GM18498 (cell line): ENCODE data around the gene ZNRF1.
A peak's percentile ranks its signal among the peaks of the same experiment; 100 is the strongest.
"Not testable (repeated sequence)": the region's sequence is repeated elsewhere in the genome, so short reads cannot be mapped to it uniquely, and the experiment has no call there.

Source experiments
- ATAC-seq: cut with Tn5 transposase; IDR thresholded peaks from one replicate; pipeline ENCODE4 v1.9.1; 2021; ENCODE audit warnings: mild to moderate bottlenecking, moderate library complexity; ENCODE audit not compliant: unreplicated experiment

ZNRF1 gene

DNA sequence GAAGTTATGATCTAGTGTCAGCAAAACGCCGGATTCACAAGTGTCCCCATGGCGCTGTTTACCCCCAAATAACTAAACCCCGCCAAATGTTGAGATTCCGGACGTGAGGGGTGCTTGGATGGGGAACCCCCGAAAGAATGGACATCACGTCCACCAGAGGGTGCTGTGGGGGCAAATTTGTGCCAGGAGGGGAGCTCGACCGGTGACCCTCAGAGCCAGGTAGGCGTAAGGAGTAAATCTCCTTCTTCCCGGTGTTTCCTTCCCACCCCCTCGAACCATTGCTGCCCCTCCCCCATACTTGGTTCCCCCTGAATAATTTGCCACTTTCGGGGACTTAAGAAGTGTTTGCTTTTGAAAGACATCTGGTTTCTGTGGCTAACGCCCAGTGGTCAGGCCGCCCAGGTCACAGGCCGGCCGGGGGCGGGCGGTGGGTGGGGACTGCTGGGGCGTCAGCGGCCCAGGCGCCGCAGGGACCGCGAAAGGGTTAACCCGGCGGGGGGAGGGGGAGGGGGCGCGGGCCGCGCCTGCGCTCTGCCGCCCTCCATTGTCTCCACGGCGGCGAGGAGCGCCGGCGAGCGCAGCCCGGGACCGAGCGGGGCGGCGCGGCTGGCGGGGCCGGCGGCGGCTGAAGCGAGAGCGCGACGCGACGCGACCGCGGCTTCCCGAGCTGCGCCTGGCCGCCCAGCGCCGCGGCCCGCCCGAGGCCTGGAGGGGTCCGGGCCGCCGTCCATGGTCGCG is at the start of gene ZNRF1:
TSS of gene ZNRF1 (plus strand) at position 544 of the 738 bp plus-strand sequence. CDS start 648 bp downstream, outside the sequence.
- peak; percentile 73 for ATAC-seq

DNA sequence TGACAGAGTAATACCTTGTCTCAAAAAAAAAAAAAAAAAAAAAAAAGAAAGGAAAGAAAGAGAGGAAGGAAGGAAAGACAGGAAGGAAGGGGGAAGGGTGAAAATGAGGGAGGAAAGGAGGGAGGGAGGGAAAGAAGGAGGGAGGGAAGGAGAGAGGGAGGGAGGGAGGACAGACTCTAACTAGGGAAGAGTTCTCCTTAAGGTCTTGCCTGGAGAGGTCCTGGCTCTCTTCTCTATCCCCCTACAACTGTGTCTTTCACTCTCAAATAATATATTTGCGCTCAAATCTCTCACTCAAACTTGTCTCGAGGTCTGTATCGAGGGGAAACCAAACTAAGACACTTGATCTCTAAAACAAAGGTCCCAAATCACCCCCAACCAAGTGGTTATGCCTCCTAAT is 49.5 kb upstream of the ZNRF1 start:
- no peak for ATAC-seq

DNA sequence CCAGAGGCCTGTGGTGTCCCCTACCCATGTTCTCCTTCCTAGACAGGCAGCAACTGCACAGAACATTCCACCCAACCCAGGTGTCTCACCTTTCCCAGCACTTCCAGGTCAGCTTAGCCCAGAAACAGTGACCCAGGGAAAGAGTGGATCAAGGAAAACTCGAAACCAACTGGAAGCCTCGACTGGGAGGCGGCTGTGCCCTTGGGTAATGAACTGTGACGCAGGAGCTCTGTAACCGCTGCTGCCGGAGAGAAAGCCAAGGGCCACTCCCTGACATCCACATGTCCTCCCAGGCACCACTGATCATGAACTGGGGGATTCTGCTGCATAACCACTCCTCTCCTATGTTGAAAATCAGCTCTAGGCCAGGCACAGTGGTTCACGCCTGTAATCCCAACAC is 48.3 kb upstream of the ZNRF1 start:
- no peak for ATAC-seq

DNA sequence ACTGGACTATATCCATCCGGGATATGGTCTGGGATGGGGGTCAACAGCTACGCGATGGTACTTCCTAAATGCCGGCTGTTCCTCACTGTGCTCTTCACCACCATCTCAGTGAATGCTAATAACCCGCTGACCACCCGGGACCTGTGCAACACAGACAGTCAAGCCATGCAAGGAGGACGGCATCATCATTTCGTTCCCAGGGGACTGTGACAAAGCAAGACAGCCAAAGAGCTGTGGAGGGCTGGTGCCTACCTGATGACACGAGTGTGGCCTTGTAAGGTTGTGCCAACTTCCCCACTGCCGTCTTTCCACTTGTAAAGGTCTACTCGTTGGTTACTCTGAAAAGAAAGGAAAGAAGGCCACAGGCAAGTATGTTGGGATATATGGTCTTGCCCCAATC is 47.6 kb upstream of the ZNRF1 start:
- ATAC-seq = no peak

DNA sequence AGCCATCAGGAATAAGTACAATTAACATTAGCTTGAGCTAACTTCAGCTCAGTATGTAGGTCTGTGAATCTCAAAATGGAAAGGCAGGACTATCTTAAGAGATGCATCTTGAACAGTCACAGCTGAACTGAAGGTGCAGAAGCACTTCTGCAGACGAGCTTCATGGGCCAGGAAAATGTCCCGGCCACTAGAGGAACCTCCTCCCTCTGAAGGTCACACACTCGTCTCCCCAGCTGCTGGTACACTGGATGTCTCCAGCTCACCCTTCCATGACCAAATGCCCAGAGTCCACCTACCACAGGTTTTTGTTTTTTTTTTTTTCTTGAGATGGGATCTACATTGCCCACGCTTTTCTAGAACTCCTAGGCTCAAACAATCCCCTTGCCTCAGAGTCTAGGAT is 47.1 kb upstream of the ZNRF1 start:
- ATAC-seq = no peak

DNA sequence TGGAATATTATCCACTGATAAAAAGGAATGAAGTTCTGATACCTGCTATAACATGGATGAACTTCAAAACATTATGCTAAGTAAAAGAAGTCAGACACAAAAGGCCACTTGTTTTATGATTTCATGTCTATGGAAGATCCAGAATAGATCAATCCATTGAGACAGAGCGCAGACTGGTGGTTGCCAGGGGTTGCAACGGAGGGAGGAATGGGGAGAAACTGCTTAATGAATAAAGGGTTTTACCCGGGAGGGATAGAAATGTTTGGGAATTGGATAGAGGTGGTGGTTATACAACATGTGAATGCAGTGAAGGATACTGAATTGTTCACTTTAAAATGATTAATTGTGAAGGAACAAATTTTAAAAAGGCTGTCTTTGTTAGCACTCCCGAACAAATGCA is 44.1 kb upstream of the ZNRF1 start:
- no peak for ATAC-seq

DNA sequence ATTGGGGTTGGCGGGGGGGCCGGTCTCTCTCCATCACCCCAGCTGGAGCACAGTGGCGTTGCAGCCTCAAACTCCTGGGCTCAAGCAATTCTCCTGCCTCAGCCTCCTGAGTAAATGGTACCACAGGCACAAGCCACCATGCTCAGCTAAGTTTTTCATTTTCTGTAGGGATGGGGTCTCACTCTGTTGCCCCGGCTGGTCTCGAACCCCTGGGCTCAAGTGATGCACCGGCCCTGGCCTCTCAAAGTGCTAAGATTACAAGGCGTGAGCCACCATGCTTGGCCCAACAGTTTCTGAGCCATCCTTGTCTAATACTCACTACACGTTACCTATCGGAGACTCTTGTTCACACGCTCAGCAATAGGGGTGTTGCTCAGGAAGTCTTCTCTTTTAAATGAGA is 25.5 kb upstream of the ZNRF1 start:
- no peak for ATAC-seq

DNA sequence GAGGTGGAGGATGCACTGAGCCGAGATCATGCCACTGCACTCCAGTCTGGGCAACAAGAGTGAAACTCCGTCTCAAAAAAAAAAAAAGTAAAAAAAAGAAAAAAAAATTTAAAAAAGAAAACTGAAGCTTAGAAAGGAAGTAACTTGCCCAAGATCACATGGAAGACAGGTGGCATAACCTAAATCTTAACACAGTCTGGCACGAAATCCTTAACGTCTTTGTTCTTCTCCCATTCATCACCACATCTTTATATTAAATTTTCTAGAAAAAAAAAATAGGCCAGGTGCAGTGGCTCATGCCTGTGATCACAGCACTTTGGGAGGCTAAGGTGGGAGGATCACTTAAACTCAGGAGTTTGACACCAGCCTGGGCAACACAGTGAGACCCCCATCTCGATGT is 23.2 kb upstream of the ZNRF1 start:
- no peak for ATAC-seq

DNA sequence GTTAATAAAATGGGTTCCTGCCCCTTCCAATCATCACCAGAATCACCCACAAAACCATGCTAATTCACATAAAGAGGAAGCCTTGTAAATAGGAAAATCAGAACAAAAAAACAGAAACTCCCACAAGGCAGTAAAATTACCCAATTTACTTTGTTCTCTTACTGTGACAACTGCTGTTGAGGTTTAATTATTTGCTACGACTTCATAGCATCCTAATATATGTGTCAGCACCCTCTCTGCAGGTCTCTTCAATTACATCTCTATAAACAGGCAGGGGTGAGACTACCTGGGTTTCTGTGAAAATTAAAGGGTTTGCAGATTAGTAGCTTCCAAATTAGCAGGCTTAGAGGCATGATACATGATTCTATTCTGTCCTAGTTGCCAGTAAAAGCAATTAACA is 16.6 kb upstream of the ZNRF1 start:
- no peak for ATAC-seq

DNA sequence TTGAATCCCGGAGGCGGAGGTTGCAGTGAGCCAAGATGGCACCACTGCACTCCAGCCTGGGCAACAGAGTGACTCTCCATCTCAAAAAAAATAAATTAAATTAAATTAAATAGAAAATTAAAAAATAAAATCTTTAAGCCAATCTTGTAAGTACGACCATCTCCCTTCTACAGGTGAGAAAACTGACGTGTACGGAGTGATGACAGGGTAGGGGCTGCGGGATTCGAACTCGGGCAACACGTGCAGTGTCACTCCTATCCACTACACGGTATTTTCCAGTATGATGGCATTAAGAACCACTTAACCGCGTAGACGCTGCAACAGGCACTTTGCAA is 14.7 kb upstream of the ZNRF1 start:
- ATAC-seq = no peak

DNA sequence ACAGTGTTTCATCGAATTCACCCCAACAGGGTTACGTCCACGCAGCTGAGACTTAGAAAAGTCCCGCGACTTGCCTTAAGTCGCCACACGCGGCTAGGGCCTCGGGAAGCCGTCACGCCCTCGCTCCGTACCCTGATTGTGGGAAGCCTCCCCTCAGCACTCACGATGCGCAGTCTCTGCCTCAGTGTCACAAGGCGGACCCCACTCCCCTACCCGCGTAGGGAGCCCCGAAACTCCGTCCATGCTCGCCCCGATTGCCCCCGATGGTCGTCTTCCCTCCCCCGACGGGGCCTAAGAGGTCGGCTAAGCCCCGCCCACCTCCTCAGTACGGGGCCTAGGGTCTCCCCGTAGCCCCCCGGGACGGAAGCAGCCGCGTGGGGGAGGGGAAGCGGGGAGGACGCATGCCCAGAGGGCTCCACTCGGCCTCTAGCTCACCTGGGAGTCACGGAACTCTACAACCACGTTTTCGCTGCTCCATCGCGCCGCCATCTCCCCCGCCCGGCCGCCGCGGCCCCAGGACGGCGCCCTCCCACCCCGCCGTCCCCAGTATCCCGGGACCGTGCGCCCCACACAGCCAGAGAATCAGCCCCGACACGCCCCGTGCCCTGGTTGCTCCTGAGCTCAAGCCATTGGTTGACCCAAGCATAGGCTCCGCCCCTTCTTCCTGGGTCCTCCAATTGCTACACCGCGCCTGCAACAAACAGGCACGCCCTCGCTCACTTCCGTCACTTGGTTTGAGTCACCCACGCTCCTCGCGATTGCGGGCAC is 14.1 kb upstream of the ZNRF1 start, which contains the start of gene WDR59:
TSS of gene WDR59 (minus strand) at position 595 of the 768 bp plus-strand sequence. CDS start at position 489, 106 bp downstream.
- peak; percentile 99 for ATAC-seq

DNA sequence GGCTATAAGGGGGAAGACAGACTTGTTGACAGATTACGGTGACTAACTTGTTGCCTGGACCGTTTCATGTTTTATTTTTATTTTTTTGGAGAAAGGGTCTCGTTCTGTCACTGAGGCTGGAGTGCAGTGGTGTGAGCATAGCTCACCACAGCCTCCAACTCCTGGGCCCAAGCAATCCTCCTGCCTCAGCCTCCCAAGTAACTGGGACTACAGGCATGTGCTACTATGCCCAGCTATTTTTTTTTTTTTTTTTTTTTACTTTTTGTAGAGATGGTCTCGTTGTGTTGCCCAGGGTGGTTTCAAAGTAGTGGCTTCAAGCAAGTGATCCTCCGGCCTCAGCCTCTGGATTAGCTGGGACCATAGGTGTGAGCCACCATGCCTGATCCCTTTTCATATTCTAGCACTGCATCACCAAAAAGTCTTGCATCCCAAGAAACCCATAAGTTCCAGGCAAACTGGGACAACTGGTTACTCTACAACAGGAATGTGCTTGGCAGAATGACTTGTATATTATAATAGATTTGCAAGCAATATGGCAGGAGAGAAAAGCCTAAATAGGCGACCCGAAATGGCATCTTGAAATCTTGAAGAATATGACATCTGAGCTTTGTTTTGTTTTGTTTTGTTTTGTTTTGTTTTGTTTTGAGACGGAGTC is 11.7 kb upstream of the ZNRF1 start:
- ATAC-seq = no peak

DNA sequence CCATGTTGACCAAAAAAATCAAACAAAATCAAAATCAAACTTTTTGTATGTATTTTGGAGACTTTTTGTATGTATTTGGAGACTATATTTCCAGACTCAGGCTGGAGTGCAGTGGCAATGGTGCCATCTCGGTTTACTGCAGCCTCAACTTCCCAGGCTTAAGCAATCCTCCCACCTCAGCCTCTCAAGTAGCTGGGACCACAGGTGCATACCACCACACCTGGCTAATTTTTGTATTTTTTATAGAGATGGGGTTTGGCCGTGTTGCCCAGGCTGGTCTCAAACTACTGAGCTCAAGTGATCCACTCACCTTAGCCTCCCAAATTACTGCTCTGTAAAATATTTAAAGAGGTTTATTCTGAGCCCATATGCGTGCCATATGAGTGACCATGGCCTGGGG is 9.0 kb upstream of the ZNRF1 start:
- ATAC-seq = not testable (repeated sequence)

DNA sequence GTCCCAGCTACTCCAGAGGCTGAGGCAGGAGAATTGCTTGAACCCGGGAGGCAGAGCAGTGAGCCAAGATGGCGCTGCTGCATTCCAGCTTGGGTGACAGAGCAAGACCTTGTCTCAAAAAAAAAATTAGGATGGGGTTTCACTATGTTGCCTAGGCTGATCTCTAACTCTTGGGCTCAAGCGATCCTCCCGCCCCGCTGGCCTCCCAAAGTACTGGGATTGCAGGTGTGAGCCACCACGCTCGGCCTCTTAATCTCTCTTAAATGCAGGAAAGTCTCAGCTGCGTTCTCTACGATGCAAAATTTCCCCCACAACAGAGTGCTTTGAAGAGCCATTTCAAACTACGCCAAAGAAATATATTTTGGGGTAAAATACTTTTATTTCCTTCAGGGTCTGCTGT is 8.0 kb upstream of the ZNRF1 start:
- no peak for ATAC-seq

DNA sequence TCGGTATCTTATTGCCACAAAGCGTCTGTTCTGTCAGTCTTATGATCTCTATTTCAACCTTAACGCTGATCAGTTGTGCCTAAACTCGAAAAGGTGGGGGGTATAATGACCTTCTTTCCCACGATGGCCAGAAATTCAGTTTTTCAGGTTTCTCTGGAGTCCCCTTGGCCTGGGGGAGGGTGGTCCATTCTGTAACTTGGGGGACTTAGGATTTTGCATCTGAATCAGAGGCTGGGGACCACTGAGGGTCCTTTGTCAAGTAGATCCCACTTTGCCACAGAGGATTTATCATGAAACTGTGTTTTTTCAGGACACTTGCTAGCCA is 7.6 kb upstream of the ZNRF1 start:
- ATAC-seq = no peak

DNA sequence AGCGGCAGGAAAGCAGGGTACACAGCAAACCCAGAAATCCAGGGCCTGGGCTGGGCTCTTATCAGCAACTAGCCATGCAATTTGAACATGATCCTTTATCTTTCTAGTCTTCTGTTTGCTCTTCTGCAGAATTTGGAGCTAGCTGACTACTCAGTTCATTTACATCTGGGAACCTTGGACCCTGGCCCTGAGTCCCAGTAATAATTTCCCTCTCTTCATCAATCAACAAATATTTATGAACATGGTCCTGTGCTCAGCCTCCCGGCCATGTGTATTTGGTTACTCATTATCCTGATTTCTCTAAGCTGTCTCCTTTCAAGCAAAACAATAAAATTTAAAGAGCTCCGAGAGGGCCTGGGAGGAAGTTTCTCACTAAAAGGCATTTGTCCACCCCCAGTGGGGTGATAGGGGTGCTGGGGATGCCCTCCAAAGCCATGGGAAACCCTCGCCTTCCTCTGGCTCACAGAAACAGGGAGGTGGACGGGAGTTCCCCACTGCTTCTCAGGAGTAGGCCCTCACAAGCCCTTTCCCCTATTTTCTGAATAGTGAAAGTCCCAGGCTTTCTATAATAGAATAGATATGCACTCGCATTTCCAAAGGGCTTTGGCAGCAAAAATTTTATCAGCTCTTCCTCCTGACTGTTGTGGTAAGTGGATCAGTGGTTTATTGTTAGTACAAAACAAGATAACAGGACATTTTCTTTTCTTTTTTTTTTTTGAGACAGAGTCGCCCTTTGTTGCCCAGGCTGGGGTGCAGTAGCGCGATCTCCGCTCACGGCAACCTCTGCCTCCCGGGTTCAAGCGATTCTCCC is 7.0 kb upstream of the ZNRF1 start:
- no peak for ATAC-seq

DNA sequence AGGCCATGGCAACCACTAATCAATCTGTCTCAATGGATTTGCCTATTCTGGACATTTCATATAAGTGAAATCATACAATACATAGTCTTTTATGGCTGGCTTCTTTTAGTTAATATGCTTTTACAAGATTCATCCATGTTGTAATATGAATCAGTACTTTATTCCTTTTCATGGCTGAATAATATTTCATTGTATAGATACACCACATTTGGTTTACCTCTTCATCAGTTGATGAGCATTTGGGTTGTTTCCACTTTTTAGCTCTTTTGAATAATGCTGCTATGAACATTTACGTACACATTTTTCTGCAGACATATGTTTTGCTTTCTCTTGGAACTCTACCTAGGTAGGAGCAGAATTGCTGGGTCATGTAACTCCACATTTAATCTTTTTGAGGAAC is 2.8 kb upstream of the ZNRF1 start:
- ATAC-seq = no peak

DNA sequence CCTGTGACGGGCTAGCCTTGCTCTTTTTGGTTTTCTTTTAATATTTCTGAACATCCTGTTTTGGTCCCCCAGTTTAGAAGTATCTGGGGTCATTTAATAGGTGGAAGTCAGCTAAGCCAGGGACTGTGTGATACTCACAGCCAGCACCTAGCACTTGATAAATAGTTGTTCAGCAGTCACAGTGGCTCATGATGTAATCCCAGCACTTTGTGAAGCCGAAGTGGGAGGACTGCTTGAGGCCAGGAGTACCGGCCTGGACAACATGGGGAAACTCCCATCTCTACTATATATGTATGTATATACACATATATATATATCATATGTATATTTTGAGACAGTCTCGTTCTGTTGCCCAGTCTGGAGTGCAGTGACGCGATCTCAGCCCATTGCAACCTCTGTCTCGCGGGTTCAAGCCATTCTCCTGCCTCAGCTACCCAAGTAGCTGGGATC is 1.8 kb upstream of the ZNRF1 start:
- no peak for ATAC-seq

DNA sequence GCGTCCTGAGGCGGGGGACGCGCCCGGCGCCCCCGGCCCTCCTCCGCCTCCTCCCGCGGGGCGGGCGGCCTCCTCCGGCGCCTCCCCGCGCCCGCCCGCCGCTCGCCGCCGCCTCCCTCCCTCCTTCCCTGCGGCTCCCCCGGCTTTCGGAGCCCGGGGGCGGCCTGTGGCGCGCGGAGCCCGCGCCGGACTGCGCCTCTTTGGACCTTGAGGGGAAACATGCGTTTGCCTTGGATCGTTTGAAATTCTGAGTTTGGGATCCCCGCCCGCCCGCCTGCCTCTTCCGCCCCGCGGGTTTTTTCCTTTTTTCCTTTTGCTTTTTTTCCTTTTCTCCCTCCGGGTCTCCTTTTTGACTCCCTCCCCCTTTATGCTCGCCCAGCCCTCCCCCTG is 390 bp downstream of the ZNRF1 start:
- peak; percentile 38 for ATAC-seq

DNA sequence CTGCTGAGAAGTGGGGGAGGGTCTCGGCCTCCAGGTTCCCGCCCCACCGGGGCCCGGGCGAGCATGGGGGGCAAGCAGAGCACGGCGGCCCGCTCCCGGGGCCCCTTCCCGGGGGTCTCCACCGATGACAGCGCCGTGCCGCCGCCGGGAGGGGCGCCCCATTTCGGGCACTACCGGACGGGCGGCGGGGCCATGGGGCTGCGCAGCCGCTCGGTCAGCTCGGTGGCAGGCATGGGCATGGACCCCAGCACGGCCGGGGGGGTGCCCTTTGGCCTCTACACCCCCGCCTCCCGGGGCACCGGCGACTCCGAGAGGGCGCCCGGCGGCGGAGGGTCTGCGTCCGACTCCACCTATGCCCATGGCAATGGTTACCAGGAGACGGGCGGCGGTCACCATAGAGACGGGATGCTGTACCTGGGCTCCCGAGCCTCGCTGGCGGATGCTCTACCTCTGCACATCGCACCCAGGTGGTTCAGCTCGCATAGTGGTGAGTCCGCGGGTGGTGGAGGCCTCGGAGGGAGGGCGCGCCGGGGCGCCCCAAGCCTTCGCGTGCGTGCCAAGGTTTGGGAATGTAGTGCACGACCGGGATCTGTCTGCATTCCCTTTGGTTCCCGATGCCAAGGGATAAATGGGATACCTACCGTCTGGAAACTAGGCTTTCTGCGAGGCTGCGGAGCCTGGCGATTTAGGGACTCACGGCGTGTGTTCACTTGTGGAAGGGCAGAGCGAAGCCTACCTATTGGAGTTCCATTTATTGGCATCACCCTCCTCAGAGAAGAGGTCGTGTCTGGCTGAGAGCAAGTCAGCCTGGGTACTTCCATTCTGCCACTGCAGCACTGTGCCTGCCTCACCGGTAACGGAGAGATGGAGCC is 1.0 kb downstream of the ZNRF1 start:
- ATAC-seq = peak; percentile 37
